Natural killer cell (primary cell): ENCODE measurements around the gene CATSPERE. TPM values are rescaled to one million over a fixed set of nuclear protein-coding genes. Genes with fewer than 3 reads are reported as not detected.
A peak's percentile ranks its signal among the peaks of the same experiment; 100 is the strongest.

Experiments used
- ATAC-seq, 3 donors: fragments of 150-1000 bp in 2 of 3; fragments of 200-7000 bp in 1 of 3; cut with Tn5 transposase; 1 replicate in 1 of 3; 2 replicates in 2 of 3; pipeline ENCODE4 v1.10.0; 2021; ENCODE audit warnings: mild to moderate bottlenecking in 2 of 3, moderate library complexity in 2 of 3
- DNase-seq, 2 donors: peaks; one replicate each; pipeline versions ENCODE4 v3.0.0 to v3.0.0-alpha.2; 2013 to 2021; ENCODE audit warnings: mixed read lengths in 1 of 2
- H3K27ac ChIP-seq: one replicate; pipeline ENCODE4 v1.5.1; 2013; ENCODE audit warnings: mild to moderate bottlenecking, low read length
- H3K27me3 ChIP-seq: one replicate; pipeline ENCODE4 v1.6.1; 2013; ENCODE audit warnings: low read length; ENCODE audit not compliant: control insufficient read depth, insufficient read depth
- H3K36me3 ChIP-seq: one replicate; pipeline ENCODE4 v1.6.1; 2013; ENCODE audit warnings: low read length; ENCODE audit not compliant: control insufficient read depth, insufficient read depth
- H3K4me1 ChIP-seq: one replicate; pipeline ENCODE4 v1.6.1; 2013; ENCODE audit warnings: low read length; ENCODE audit not compliant: control insufficient read depth, insufficient read depth
- H3K4me3 ChIP-seq: one replicate; pipeline ENCODE4 v1.5.1; 2013; ENCODE audit warnings: low read length
- H3K9me3 ChIP-seq: one replicate; pipeline ENCODE4 v1.6.1; 2013; ENCODE audit warnings: low read length; ENCODE audit not compliant: control insufficient read depth, insufficient read depth
- H3K27ac Mint-ChIP-seq, 2 donors: one replicate each; pipeline ENCODE4 v1.8.0; 2022; ENCODE audit warnings: mild to moderate bottlenecking in 2 of 2, mixed read lengths in 2 of 2, moderate library complexity in 1 of 2
- H3K27me3 Mint-ChIP-seq, 2 donors: one replicate each; pipeline ENCODE4 v1.8.0; 2022; ENCODE audit warnings: low read depth in 2 of 2, mixed read lengths in 2 of 2
- H3K36me3 Mint-ChIP-seq: one replicate; pipeline ENCODE4 v1.8.0; 2022; ENCODE audit warnings: mixed read lengths
- H3K4me1 Mint-ChIP-seq, 2 donors: one replicate each; pipeline ENCODE4 v1.8.0; 2022; ENCODE audit warnings: mixed read lengths in 2 of 2
- H3K4me3 Mint-ChIP-seq: one replicate; pipeline ENCODE4 v1.8.0; 2022; ENCODE audit warnings: mild to moderate bottlenecking, moderate library complexity, mixed read lengths
- H3K9me3 Mint-ChIP-seq, 2 donors: one replicate each; pipeline ENCODE4 v1.8.0; 2022; ENCODE audit warnings: mixed read lengths in 2 of 2
- CTCF ChIP-seq: fragments of 200-600 bp; IDR thresholded peaks from one replicate; pipeline ENCODE4 v1.8.0; 2022; ENCODE audit warnings: antibody characterized with exemption
- WGBS: methylation state at CpG from one replicate; pipeline ENCODE4 v1.1.7; 2013; ENCODE audit warnings: missing lambda C conversion rate; ENCODE audit not compliant: insufficient coverage; 5-methylcytosine and 5-hydroxymethylcytosine counted together
- intact Hi-C: fragments of 100-400 bp; cut with micrococcal nuclease; formaldehyde crosslinking; loops from one replicate; pipeline ENCODE4 v1.14.2; 2022
- total RNA-seq, 4 donors: library from RNA; stranded (reverse); fragments of 120-200 nt in 1 of 4; gene quantifications; one replicate each; pipeline versions ENCODE4 v1.2.3 to v1.2.4, GENCODE V29; 2013 to 2022

Gene CATSPERE
- total RNA-seq, 3 donors from 2014 or later (not counting 1 experiment from before 2014, with no cell fraction given), result 0.79 to 1.4 (median 0.80) TPM

- H3K36me3 ChIP-seq, result peaks cover 39% of the 10 kb centered on the region
- intact Hi-C loops, result no loop called here
- DNase-seq (no peak), ATAC-seq (no peak)
- no peak overlapping the region for H3K4me3 ChIP-seq
- Mint-ChIP-seq H3K4me3 (no peak overlapping the region), H3K27ac (peak overlapping the region; percentile 25 to 48), H3K9me3 (no peaks in the 10 kb centered on the region), H3K36me3 (peaks cover 7% of the 10 kb centered on the region), H3K4me1 (peaks cover 41 to 46% of the 10 kb centered on the region in 2 donors), H3K27me3 (no peaks in the 10 kb centered on the region)
- 92% methylated on average over 4 of the region's 7 CpGs for WGBS
- no peaks in the 10 kb centered on the region for H3K9me3 ChIP-seq
- H3K4me1 ChIP-seq, result peaks cover 3% of the 10 kb centered on the region
- H3K27ac ChIP-seq, result no peak overlapping the region
- no peaks in the 10 kb centered on the region for H3K27me3 ChIP-seq
- TF ChIP-seq CTCF, result no peak
These were observed 24.6 kb upstream of the CATSPERE start for GRCh38 chr1:244436336-244437085.

DNA sequence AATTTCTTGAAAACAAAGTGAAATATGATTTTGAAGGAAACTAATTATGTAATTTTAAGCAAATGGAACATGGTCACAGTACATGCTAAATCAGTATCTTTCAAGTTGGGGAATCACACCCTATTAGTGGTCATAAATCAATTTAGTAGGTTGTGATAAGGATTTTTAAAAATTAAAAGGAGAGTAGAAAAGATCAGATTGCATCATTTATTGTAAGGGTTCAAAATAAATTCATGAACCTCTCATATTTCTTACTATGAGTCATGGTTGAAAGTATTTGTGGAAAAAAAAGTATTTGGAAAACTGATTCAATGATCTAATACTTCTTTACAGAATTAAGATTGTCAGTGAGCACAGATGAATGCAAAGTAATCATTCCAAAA lies 24.0 kb upstream of the CATSPERE start:
- no peak overlapping the region for H3K4me3 ChIP-seq
- H3K27ac ChIP-seq, result no peak overlapping the region
- no peaks in the 10 kb centered on the region for H3K9me3 Mint-ChIP-seq
- intact Hi-C loops, result no loop called here
- H3K4me1 Mint-ChIP-seq, result peaks cover 41 to 47% of the 10 kb centered on the region in 2 donors
- ATAC-seq, result no peak
- H3K36me3 Mint-ChIP-seq, result peaks cover 7% of the 10 kb centered on the region
- no peak for TF ChIP-seq CTCF
- no peaks in the 10 kb centered on the region for H3K27me3 ChIP-seq
- H3K9me3 ChIP-seq, result no peaks in the 10 kb centered on the region
- peaks cover 33% of the 10 kb centered on the region for H3K36me3 ChIP-seq
- peak overlapping the region; percentile 25 to 48 for H3K27ac Mint-ChIP-seq
- no peaks in the 10 kb centered on the region for H3K27me3 Mint-ChIP-seq
- peaks cover 3% of the 10 kb centered on the region for H3K4me1 ChIP-seq
- no peak overlapping the region for H3K4me3 Mint-ChIP-seq
- DNase-seq, result no peak

DNA sequence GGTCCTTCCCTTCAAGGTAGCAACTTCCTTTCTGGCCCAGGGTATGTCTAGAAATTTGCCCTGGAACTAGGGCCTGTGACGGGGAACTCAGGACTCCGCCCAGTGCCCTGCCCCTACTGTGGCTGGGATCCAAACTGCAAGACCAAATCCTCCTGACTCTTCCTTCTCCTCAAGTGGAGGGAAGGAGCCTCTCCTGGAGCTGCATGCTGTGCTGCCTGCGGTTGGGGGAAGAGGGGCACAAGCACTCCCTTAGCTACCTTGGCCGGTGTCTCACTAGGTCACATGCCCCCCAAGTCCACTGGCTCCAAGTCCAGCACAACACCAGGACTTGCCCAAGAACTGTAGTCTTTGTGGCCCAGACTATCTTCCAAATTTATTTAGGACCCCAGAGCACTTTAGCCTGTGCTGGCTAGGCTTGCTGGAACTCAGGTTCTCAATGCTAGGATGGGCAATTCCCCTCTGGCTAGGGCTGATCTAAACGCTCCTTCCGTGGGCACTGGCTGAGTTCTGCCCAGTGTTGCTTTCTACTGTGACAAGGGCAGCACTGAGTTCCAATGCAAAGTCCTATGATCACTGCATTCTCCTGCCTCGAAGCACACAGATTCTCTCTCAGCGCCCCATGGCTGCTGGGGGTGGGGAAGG lies 21.6 kb upstream of the CATSPERE start:
- Histone ChIP-seq H3K27me3 (no peaks in the 10 kb centered on the region), H3K4me3 (no peak overlapping the region), H3K9me3 (no peaks in the 10 kb centered on the region), H3K27ac (no peak overlapping the region), H3K4me1 (peaks cover 6% of the 10 kb centered on the region), H3K36me3 (peaks cover 25% of the 10 kb centered on the region)
- intact Hi-C loops, result no loop called here
- peaks cover 56 to 57% of the 10 kb centered on the region in 2 donors for H3K4me1 Mint-ChIP-seq
- H3K9me3 Mint-ChIP-seq, result no peaks in the 10 kb centered on the region
- TF ChIP-seq CTCF, result no peak
- H3K36me3 Mint-ChIP-seq, result peaks cover 7% of the 10 kb centered on the region
- H3K27ac Mint-ChIP-seq, result peak overlapping the region in 1 of 2 donors; percentile 43
- H3K27me3 Mint-ChIP-seq, result no peaks in the 10 kb centered on the region
- DNase-seq, result no peak
- no peak overlapping the region for H3K4me3 Mint-ChIP-seq
- peak in 1 of 3 donors; percentile 17 for ATAC-seq
- 88% methylated on average over 8 of the region's 8 CpGs for WGBS
